Measurements from ENCODE around the gene LAMA2.

Gene LAMA2

GRCh38 chr6:129184324-129184723 is 301.4 kb downstream of the LAMA2 start:
- DNase-seq (ENCODE audit: low spot score) = no peak

GRCh38 chr6:129184808-129185366 is 301.9 kb downstream of the LAMA2 start:
- no peak for DNase-seq (ENCODE audit: low spot score)

GRCh38 chr6:129186988-129187387 is 304.1 kb downstream of the LAMA2 start:
- no peak for DNase-seq (ENCODE audit: low spot score)

- no peak for DNase-seq (ENCODE audit: low spot score)
Observed at GRCh38 chr6:129188306-129188705, 305.4 kb downstream of the LAMA2 start.

GRCh38 chr6:129188795-129189194 is 305.9 kb downstream of the LAMA2 start:
- DNase-seq (ENCODE audit: low spot score) = no peak

- DNase-seq (ENCODE audit: low spot score) = no peak
Observed at GRCh38 chr6:129189266-129189665, 306.3 kb downstream of the LAMA2 start.

GRCh38 chr6:129191235-129191634 is 308.3 kb downstream of the LAMA2 start:
- DNase-seq (ENCODE audit: low spot score) = no peak

- no peak for DNase-seq (ENCODE audit: low spot score)
Observed at GRCh38 chr6:129192458-129192989, 309.6 kb downstream of the LAMA2 start.

- no peak for DNase-seq (ENCODE audit: low spot score)
Observed at GRCh38 chr6:129194306-129194941, 311.5 kb downstream of the LAMA2 start.

- DNase-seq (ENCODE audit: low spot score) = no peak
Observed at GRCh38 chr6:129195161-129195560, 312.2 kb downstream of the LAMA2 start.

GRCh38 chr6:129195643-129196042 is 312.7 kb downstream of the LAMA2 start:
- DNase-seq (ENCODE audit: low spot score) = no peak

- DNase-seq (ENCODE audit: low spot score) = no peak
Observed at GRCh38 chr6:129197154-129197553, 314.2 kb downstream of the LAMA2 start.

GRCh38 chr6:129200151-129200550 is 317.2 kb downstream of the LAMA2 start:
- no peak for DNase-seq (ENCODE audit: low spot score)

GRCh38 chr6:129203190-129203900 is 320.4 kb downstream of the LAMA2 start:
- no peak for DNase-seq (ENCODE audit: low spot score)

GRCh38 chr6:129206821-129207220 is 323.9 kb downstream of the LAMA2 start:
- no peak for DNase-seq (ENCODE audit: low spot score)

- DNase-seq (ENCODE audit: low spot score) = no peak
Observed at GRCh38 chr6:129207832-129208231, 324.9 kb downstream of the LAMA2 start.

- DNase-seq (ENCODE audit: low spot score) = no peak
Observed at GRCh38 chr6:129208415-129209034, 325.6 kb downstream of the LAMA2 start.

GRCh38 chr6:129209355-129209754 is 326.4 kb downstream of the LAMA2 start:
- no peak for DNase-seq (ENCODE audit: low spot score)

- no peak for DNase-seq (ENCODE audit: low spot score)
Observed at GRCh38 chr6:129210684-129211083, 327.7 kb downstream of the LAMA2 start.

GRCh38 chr6:129211626-129212025 is 328.7 kb downstream of the LAMA2 start:
- DNase-seq (ENCODE audit: low spot score) = no peak

GRCh38 chr6:129212081-129212480 is 329.1 kb downstream of the LAMA2 start:
- DNase-seq (ENCODE audit: low spot score) = no peak

- DNase-seq (ENCODE audit: low spot score) = no peak
Observed at GRCh38 chr6:129215246-129215645, 332.3 kb downstream of the LAMA2 start.
